GM12873 (cell line): ENCODE data around the gene YY2.

Experiments
- CTCF ChIP-seq: IDR thresholded peaks from 2 replicates; pipeline ENCODE4 v1.5.1; 2012; ENCODE audit warnings: low read depth, mild to moderate bottlenecking, moderate library complexity, low read length, control low read depth; ENCODE audit not compliant: insufficient read depth; ENCODE audit errors: missing control alignments

Gene YY2

GRCh38 chrX:21855937-21856415 lies at the start of gene YY2:
Gene YY2 (plus strand): TSS chrX:21855987. CDS start chrX:21856485, 498 bp downstream.
- no peak for TF ChIP-seq CTCF

- TF ChIP-seq CTCF = no peak
Observed at GRCh38 chrX:21806691-21807090, 49.1 kb upstream of the YY2 start.

- TF ChIP-seq CTCF = no peak
Observed at GRCh38 chrX:21811832-21812231, 44.0 kb upstream of the YY2 start.

- no peak for TF ChIP-seq CTCF
Observed at GRCh38 chrX:21812628-21813027, 43.2 kb upstream of the YY2 start.

GRCh38 chrX:21813612-21814368 lies 42.0 kb upstream of the YY2 start:
- TF ChIP-seq CTCF = no peak

GRCh38 chrX:21816136-21816535 lies 39.7 kb upstream of the YY2 start:
- no peak for TF ChIP-seq CTCF

GRCh38 chrX:21821875-21822274 lies 33.9 kb upstream of the YY2 start:
- no peak for TF ChIP-seq CTCF
